PC-9 (cell line): ENCODE data around the gene NXN. TPM values are rescaled to one million over a fixed set of nuclear protein-coding genes. Genes with fewer than 3 reads are reported as not detected.
A peak's percentile ranks its signal among the peaks of the same experiment; 100 is the strongest.
"Not testable (repeated sequence)": the region's sequence is repeated elsewhere in the genome, so short reads cannot be mapped to it uniquely, and the experiment has no call there.

Experiments
- BruUV-seq: library from RNA; stranded (reverse); fragments of 400-500 nt; replicated peaks from 2 replicates; lab custom pipeline; 2021; lab: Mats Ljungman, UMichigan
- CTCF ChIA-PET: fragments of 300-600 bp; sonication (Branson Sonifier 250); formaldehyde crosslinking; loops from one replicate; lab custom pipeline; 2022; ENCODE audit warnings: antibody characterized with exemption; lab: Charles Lee
- POLR2A ChIA-PET: fragments of 300-600 bp; sonication (Branson Sonifier 250); formaldehyde crosslinking; loops from one replicate; lab custom pipeline; 2022; ENCODE audit warnings: antibody characterized with exemption; ENCODE audit not compliant: unreplicated experiment; lab: Charles Lee
- DNase-seq, 2 experiments: peaks; one replicate each; pipeline versions ENCODE4 v3.0.0 to v3.0.0-alpha.2; 2015 to 2022; ENCODE audit warnings: mixed read lengths in 1 of 2
- H2AFZ ChIP-seq: fragments of 200-600 bp; sonication (generic); 2 replicates; pipeline ENCODE4 v1.8.1; 2017; ENCODE audit warnings: antibody characterized with exemption
- H3F3A ChIP-seq: fragments of 200-600 bp; sonication (generic); 2 replicates; pipeline ENCODE4 v1.8.1; 2017; ENCODE audit warnings: antibody characterized with exemption, mild to moderate bottlenecking, low read depth; ENCODE audit not compliant: insufficient read depth
- H3K27ac ChIP-seq: fragments of 200-600 bp; sonication (generic); 2 replicates; pipeline ENCODE4 v1.6.1; 2016; ENCODE audit warnings: mixed run types
- H3K27me3 ChIP-seq: fragments of 200-600 bp; sonication (generic); 2 replicates; pipeline ENCODE4 v1.6.1; 2016; ENCODE audit warnings: low read depth, mixed run types; ENCODE audit not compliant: insufficient read depth
- H3K36me3 ChIP-seq: fragments of 200-600 bp; sonication (generic); 2 replicates; pipeline ENCODE4 v1.6.1; 2016; ENCODE audit warnings: low read depth, mixed run types
- H3K4me1 ChIP-seq: fragments of 200-600 bp; sonication (generic); replicated peaks from 2 replicates; pipeline ENCODE4 v1.6.1; 2016; ENCODE audit warnings: mixed run types; ENCODE audit not compliant: insufficient read depth
- H3K4me2 ChIP-seq: fragments of 200-600 bp; sonication (generic); 2 replicates; pipeline ENCODE4 v1.6.1; 2017; ENCODE audit warnings: mixed run types
- H3K4me3 ChIP-seq: fragments of 200-600 bp; sonication (generic); 2 replicates; pipeline ENCODE4 v1.6.1; 2016; ENCODE audit warnings: mixed run types
- H3K79me2 ChIP-seq: fragments of 200-600 bp; sonication (generic); 2 replicates; pipeline ENCODE4 v1.6.1; 2017; ENCODE audit warnings: low read depth, mixed run types
- H3K9me2 ChIP-seq: fragments of 200-600 bp; sonication (generic); 2 replicates; pipeline ENCODE4 v1.8.1; 2017; ENCODE audit warnings: mild to moderate bottlenecking; ENCODE audit not compliant: insufficient read depth
- H3K9me3 ChIP-seq: fragments of 200-600 bp; sonication (generic); 2 replicates; pipeline ENCODE4 v1.8.1; 2016; ENCODE audit warnings: low read depth; ENCODE audit not compliant: insufficient read depth
- H4K20me1 ChIP-seq: fragments of 200-600 bp; sonication (generic); 2 replicates; pipeline ENCODE4 v1.8.1; 2017; ENCODE audit not compliant: insufficient read depth
- CTCF ChIP-seq: fragments of 200-600 bp; sonication (generic); conservative IDR thresholded peaks from 2 replicates; pipeline ENCODE4 v1.6.1; 2017; ENCODE audit warnings: mixed run types, antibody characterized with exemption, mild to moderate bottlenecking, moderate library complexity
- EZH2 ChIP-seq: fragments of 200-600 bp; sonication (generic); IDR thresholded peaks from 2 replicates; pipeline ENCODE4 v1.8.0; 2017; ENCODE audit warnings: antibody characterized with exemption, low read depth
- intact Hi-C: fragments of 100-400 bp; cut with micrococcal nuclease; formaldehyde crosslinking; loops from one replicate; pipeline ENCODE4 v1.10.0; 2022; ENCODE audit not compliant: unreplicated experiment
- total RNA-seq: library from RNA; stranded (reverse); gene quantifications from 2 replicates; pipeline ENCODE4 v1.2.3, GENCODE V29; 2021

The NXN gene
- total RNA-seq, 1 experiment from 2014 or later: 59.8 TPM

- Histone ChIP-seq H3K4me1 (peaks cover 60% of the 10 kb centered on the region), H2AFZ (no peak overlapping the region), H3K36me3 (no peaks in the 10 kb centered on the region), H3K9me2 (no peaks in the 10 kb centered on the region), H3K4me2 (peak overlapping the region; percentile 74), H3K27ac (peak overlapping the region; percentile 84), H4K20me1 (peaks cover 6% of the 10 kb centered on the region; the same call in 1 of the 2 replicates), H3K79me2 (peaks cover 20% of the 10 kb centered on the region), H3K4me3 (peak overlapping the region; percentile 29; the same call in 1 of the 2 replicates), H3F3A (peaks cover 50% of the 10 kb centered on the region), H3K27me3 (no peaks in the 10 kb centered on the region), H3K9me3 (no peaks in the 10 kb centered on the region)
- ChIA-PET POLR2A (interaction anchor here (0.5 to 1.0 kb wide), 3 partner anchors 24 to 444 kb away, joined by 3 to 5 read pairs (median 3); no protein-coding TSS in a partner anchor), CTCF (interaction anchor here (0.7 kb wide), 1 partner anchor 45 kb away, joined by 3 read pairs; no protein-coding TSS in a partner anchor)
- TF ChIP-seq CTCF: no peak
- no peak for TF ChIP-seq EZH2
- intact Hi-C loops: loop anchor here (1.0 kb wide), 3 partner anchors 23 to 49 kb away; no protein-coding TSS in a partner anchor
- BruUV-seq: TSS peak; percentile 99
- peak; percentile 83 to 97 for DNase-seq
These were observed 51.7 kb downstream of the NXN start for GRCh38 chr17:927611-928461.

- Histone ChIP-seq H3F3A (peaks cover 43% of the 10 kb centered on the region), H4K20me1 (peaks cover 6% of the 10 kb centered on the region; the same call in 1 of the 2 replicates), H3K27me3 (no peaks in the 10 kb centered on the region), H3K4me1 (peaks cover 52% of the 10 kb centered on the region), H2AFZ (no peak overlapping the region), H3K27ac (no peak overlapping the region), H3K79me2 (peaks cover 20% of the 10 kb centered on the region; the same call in 1 of the 2 replicates), H3K4me3 (no peak overlapping the region), H3K9me2 (no peaks in the 10 kb centered on the region), H3K4me2 (no peak overlapping the region), H3K9me3 (no peaks in the 10 kb centered on the region), H3K36me3 (no peaks in the 10 kb centered on the region)
- ChIA-PET POLR2A (interaction anchor here (0.5 kb wide), 1 partner anchor 64 kb away, joined by 3 read pairs; no protein-coding TSS in a partner anchor), CTCF (no interaction called here)
- no peak for DNase-seq
- no TSS peak for BruUV-seq
- intact Hi-C loops: no loop called here
- no peak for TF ChIP-seq EZH2
- no peak for TF ChIP-seq CTCF
These were observed 53.8 kb downstream of the NXN start for GRCh38 chr17:925817-926216.

- POLR2A ChIA-PET: no interaction called here
- H3K4me1 ChIP-seq: peaks cover 45% of the 10 kb centered on the region
- CTCF ChIA-PET: interaction anchor here (0.9 kb wide), 1 partner anchor 22 kb away, joined by 3 read pairs; no protein-coding TSS in a partner anchor
- no peaks in the 10 kb centered on the region for H3K9me2 ChIP-seq
- intact Hi-C loops: no loop called here
- peaks cover 43% of the 10 kb centered on the region for H3F3A ChIP-seq
- TF ChIP-seq EZH2 (no peak), CTCF (no peak)
- peaks cover 7% of the 10 kb centered on the region; the same call in 1 of the 2 replicates for H4K20me1 ChIP-seq
- no TSS peak for BruUV-seq
- no peaks in the 10 kb centered on the region for H3K27me3 ChIP-seq
- peaks cover 11% of the 10 kb centered on the region; the same call in 1 of the 2 replicates for H3K79me2 ChIP-seq
- H3K4me2 ChIP-seq: peak overlapping the region; percentile 21
- H3K4me3 ChIP-seq: no peak overlapping the region
- no peak overlapping the region for H2AFZ ChIP-seq
- peak; percentile 58 to 78 for DNase-seq
- no peak overlapping the region for H3K27ac ChIP-seq
- no peaks in the 10 kb centered on the region for H3K9me3 ChIP-seq
- H3K36me3 ChIP-seq: no peaks in the 10 kb centered on the region
These were observed 54.7 kb downstream of the NXN start for GRCh38 chr17:924711-925475.

- intact Hi-C loops, H3K79me2 ChIP-seq, H3K4me3 ChIP-seq: not testable (repeated sequence)
These were observed 55.3 kb downstream of the NXN start for GRCh38 chr17:924306-924705.

More at GRCh38 chr17:924306-924705, 55.3 kb downstream of the NXN start:
- H3K9me2 ChIP-seq, H3K27me3 ChIP-seq, H3K36me3 ChIP-seq, POLR2A ChIA-PET, H3K27ac ChIP-seq, DNase-seq, H2AFZ ChIP-seq, BruUV-seq, H3K9me3 ChIP-seq: not testable (repeated sequence)
- H3K4me1 ChIP-seq: peaks cover 42% of the 10 kb centered on the region
- CTCF ChIA-PET: interaction anchor here (0.9 kb wide), 1 partner anchor 21 kb away, joined by 3 read pairs; no protein-coding TSS in a partner anchor
- peak overlapping the region; percentile 21; the same call in 1 of the 2 replicates for H3K4me2 ChIP-seq
- peaks cover 12% of the 10 kb centered on the region; the same call in 1 of the 2 replicates for H4K20me1 ChIP-seq
- H3F3A ChIP-seq: peaks cover 37% of the 10 kb centered on the region
